ENCODE data around the gene SMIM10L1. TPM values are rescaled to one million over a fixed set of nuclear protein-coding genes. Genes with fewer than 3 reads are reported as not detected.

Gene SMIM10L1
- total RNA-seq, 3 donors from 2014 or later = 6.4 to 6.6 (median 6.4) TPM

GRCh38 chr12:11134305-11134704, 36.7 kb upstream of the SMIM10L1 start, which contains the start of gene TAS2R30:
Gene TAS2R30 (minus strand): TSS chr12:11134644. CDS start chr12:11134244, 400 bp downstream.
- no peaks in the 10 kb centered on the region for H3K9me3 ChIP-seq
- no peaks in the 10 kb centered on the region for H3K4me1 ChIP-seq
- TF ChIP-seq POLR2AphosphoS5 (IDR thresholded peaks at IDR 0.05) = no peak
- TF ChIP-seq, protein P1, sequence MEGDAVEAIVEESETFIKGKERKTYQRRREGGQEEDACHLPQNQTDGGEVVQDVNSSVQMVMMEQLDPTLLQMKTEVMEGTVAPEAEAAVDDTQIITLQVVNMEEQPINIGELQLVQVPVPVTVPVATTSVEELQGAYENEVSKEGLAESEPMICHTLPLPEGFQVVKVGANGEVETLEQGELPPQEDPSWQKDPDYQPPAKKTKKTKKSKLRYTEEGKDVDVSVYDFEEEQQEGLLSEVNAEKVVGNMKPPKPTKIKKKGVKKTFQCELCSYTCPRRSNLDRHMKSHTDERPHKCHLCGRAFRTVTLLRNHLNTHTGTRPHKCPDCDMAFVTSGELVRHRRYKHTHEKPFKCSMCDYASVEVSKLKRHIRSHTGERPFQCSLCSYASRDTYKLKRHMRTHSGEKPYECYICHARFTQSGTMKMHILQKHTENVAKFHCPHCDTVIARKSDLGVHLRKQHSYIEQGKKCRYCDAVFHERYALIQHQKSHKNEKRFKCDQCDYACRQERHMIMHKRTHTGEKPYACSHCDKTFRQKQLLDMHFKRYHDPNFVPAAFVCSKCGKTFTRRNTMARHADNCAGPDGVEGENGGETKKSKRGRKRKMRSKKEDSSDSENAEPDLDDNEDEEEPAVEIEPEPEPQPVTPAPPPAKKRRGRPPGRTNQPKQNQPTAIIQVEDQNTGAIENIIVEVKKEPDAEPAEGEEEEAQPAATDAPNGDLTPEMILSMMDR (IDR thresholded peaks at IDR 0.05) = no peak
- DNase-seq (ENCODE audit: low spot score in 2 of 2) = no peak
- no peak within 1 kb of the TSS for H3K4me3 ChIP-seq
- intact Hi-C loops (cut with DNase I; ENCODE audit: low total_unique reads) = no loop called here
- H3K27ac ChIP-seq = no peak within 1 kb of the TSS
- no peaks in the 10 kb centered on the region for H3K27me3 ChIP-seq
- H3K36me3 ChIP-seq = no peaks in the 10 kb centered on the region

- no peak for DNase-seq (ENCODE audit: low spot score in 2 of 2)
- Histone ChIP-seq H3K4me3 (no peak overlapping the region), H3K9me3 (no peaks in the 10 kb centered on the region), H3K4me1 (no peaks in the 10 kb centered on the region), H3K27me3 (no peaks in the 10 kb centered on the region), H3K27ac (no peak overlapping the region), H3K36me3 (no peaks in the 10 kb centered on the region)
- TF ChIP-seq POLR2AphosphoS5 (IDR thresholded peaks at IDR 0.05) (no peak), POLR2A (IDR thresholded peaks at IDR 0.05) (no peak)
- TF ChIP-seq, protein P1 (IDR thresholded peaks at IDR 0.05) = no peak
- intact Hi-C loops (cut with DNase I; ENCODE audit: low total_unique reads) = no loop called here
Observed at GRCh38 chr12:11136075-11136474, 34.9 kb upstream of the SMIM10L1 start.

DNA sequence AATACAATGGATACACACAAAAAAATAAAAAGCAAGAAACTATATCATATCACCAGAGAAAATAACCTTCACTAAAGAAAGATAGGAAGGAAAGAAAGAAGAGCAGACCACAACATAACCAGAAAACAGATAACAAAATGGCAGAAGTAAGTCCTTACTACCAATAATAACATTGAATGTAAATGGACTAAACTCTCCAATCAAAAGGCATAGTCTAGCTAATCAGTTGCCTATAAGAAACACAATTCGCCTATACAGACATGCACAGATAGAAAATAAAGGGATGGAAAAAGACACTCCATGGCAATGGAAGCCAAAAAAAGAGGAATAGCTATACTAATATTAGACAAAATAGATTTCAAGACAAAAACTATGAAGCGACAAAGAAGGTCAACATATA, 27.6 kb upstream of the SMIM10L1 start:
- intact Hi-C loops (cut with DNase I; ENCODE audit: low total_unique reads) = no loop called here
- TF ChIP-seq POLR2A (IDR thresholded peaks at IDR 0.05) (no peak), POLR2AphosphoS5 (IDR thresholded peaks at IDR 0.05) (no peak)
- TF ChIP-seq, protein P1 (IDR thresholded peaks at IDR 0.05) = no peak

DNA sequence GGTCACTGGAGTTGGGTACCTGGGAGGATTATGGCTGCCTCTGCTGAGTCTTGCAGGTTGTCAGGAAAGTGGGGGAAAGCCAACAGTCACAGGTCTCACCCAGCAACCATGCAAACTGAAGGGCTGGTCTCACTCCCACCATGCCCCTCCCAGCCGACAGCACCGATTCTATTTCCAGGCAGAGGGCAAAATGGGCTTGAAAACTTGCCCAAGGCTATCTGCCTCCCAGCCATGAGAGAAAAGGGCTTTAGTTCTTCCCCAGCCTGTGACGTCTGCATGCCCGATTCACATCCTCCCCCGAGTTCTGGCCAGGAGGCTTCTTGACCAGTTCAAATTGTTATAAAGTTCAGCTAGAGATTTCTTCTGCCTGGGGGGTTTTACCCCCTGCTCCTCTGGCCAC, 26.7 kb upstream of the SMIM10L1 start:
- Histone ChIP-seq H3K36me3 (no peaks in the 10 kb centered on the region), H3K9me3 (peaks cover 14 to 21% of the 10 kb centered on the region in 2 donors), H3K27me3 (no peaks in the 10 kb centered on the region), H3K27ac (no peak overlapping the region), H3K4me3 (no peak overlapping the region), H3K4me1 (no peaks in the 10 kb centered on the region)
- TF ChIP-seq, protein P1 (IDR thresholded peaks at IDR 0.05) = no peak
- TF ChIP-seq POLR2AphosphoS5 (IDR thresholded peaks at IDR 0.05) = no peak
- TF ChIP-seq POLR2A (IDR thresholded peaks at IDR 0.05) = no peak
- intact Hi-C loops (cut with DNase I; ENCODE audit: low total_unique reads) = no loop called here
- no peak for DNase-seq (ENCODE audit: low spot score in 2 of 2)

More for the DNA sequence above, 27.6 kb upstream of the SMIM10L1 start:
- no peaks in the 10 kb centered on the region for H3K27me3 ChIP-seq
- no peaks in the 10 kb centered on the region for H3K36me3 ChIP-seq
- no peak overlapping the region for H3K4me3 ChIP-seq
- no peaks in the 10 kb centered on the region for H3K4me1 ChIP-seq
- H3K27ac ChIP-seq = no peak overlapping the region
- DNase-seq (ENCODE audit: low spot score in 2 of 2) = no peak
- H3K9me3 ChIP-seq = peaks cover 14 to 21% of the 10 kb centered on the region in 2 donors

GRCh38 chr12:11147420-11147819, 23.6 kb upstream of the SMIM10L1 start:
- Histone ChIP-seq H3K4me3 (no peak overlapping the region), H3K9me3 (peaks cover 14 to 21% of the 10 kb centered on the region in 2 donors), H3K36me3 (no peaks in the 10 kb centered on the region), H3K27ac (no peak overlapping the region), H3K4me1 (no peaks in the 10 kb centered on the region), H3K27me3 (no peaks in the 10 kb centered on the region)
- no peak for DNase-seq (ENCODE audit: low spot score in 2 of 2)
- intact Hi-C loops (cut with DNase I; ENCODE audit: low total_unique reads) = no loop called here
- no peak for TF ChIP-seq POLR2AphosphoS5 (IDR thresholded peaks at IDR 0.05)
- TF ChIP-seq, protein P1 (IDR thresholded peaks at IDR 0.05) = no peak
- no peak for TF ChIP-seq POLR2A (IDR thresholded peaks at IDR 0.05)
